ENCODE measurements around the gene PRSS8. TPM values are rescaled to one million over a fixed set of nuclear protein-coding genes. Genes with fewer than 3 reads are reported as not detected.

PRSS8 gene
- total and polyA plus RNA-seq, 8 donors, result 32.5 to 89.3 (median 63.9) TPM

DNA sequence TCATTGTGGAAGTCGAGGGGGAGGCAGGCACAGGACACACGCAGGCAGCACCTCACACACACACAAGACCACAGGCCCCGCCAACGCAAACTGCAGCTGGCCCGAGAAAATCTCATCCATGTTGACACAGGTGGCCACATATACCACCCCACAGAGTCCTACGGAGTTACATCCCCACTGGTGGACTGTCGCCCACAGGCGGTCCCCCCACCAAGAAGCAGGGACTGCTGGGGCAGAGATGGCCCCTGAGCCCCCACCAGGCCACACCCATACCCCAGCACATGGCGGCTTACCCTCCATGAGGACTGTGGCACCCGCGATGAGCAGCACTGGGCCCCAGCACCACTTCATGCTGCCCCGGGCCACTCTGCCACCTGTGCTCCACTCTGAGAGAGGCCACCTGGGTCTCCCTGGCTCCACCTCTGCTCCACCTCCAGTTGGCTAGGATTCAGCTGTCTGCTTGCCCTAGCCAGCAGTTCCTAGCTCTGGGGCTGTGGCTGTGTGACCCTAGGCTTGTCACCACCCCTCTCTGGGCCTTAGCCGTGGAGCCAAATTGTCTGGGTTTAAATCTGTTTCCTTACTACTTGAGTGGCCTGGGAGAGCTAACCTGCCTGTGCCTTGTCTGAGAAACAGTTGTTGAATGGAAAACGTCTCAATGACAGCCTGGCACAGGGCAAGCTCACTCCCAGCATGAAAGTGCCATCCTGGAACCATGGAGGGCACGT lies 46.9 kb downstream of the PRSS8 start, which contains the start of gene PRSS53:
Gene PRSS53, minus strand, starts transcription at position 485 of the 725 bp plus-strand sequence. Its CDS starts 134 bp downstream, at position 351.
- Histone ChIP-seq H3K27ac (no peak within 1 kb of the TSS), H3K9me3 (no peaks in the 10 kb centered on the region), H3K4me3 (no peak within 1 kb of the TSS), H3K27me3 (no peaks in the 10 kb centered on the region), H3K36me3 (peaks cover 0 to 9% (median 0%) of the 10 kb centered on the region in 3 donors), H3K4me1 (peaks cover 0 to 6% (median 3%) of the 10 kb centered on the region in 3 donors)
- WGBS, 2 donors, result 71 to 75% methylated on average over 15 of the region's 15 CpGs
- TF ChIP-seq, protein P1, sequence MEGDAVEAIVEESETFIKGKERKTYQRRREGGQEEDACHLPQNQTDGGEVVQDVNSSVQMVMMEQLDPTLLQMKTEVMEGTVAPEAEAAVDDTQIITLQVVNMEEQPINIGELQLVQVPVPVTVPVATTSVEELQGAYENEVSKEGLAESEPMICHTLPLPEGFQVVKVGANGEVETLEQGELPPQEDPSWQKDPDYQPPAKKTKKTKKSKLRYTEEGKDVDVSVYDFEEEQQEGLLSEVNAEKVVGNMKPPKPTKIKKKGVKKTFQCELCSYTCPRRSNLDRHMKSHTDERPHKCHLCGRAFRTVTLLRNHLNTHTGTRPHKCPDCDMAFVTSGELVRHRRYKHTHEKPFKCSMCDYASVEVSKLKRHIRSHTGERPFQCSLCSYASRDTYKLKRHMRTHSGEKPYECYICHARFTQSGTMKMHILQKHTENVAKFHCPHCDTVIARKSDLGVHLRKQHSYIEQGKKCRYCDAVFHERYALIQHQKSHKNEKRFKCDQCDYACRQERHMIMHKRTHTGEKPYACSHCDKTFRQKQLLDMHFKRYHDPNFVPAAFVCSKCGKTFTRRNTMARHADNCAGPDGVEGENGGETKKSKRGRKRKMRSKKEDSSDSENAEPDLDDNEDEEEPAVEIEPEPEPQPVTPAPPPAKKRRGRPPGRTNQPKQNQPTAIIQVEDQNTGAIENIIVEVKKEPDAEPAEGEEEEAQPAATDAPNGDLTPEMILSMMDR (IDR thresholded peaks at IDR 0.05), result no peak
- peak in 2 of 4 donors; percentile 40 to 50 for ATAC-seq
- DNase-seq, result peak in 2 of 6 donors; percentile 42 to 44
- FAIRE-seq, result no peak
- intact Hi-C loops (cut with DNase I), result loop anchor here in 1 of 3 donors (10.0 kb wide), 1 partner anchor 104 kb away; the partner anchor contains the start of gene HSD3B7

DNA sequence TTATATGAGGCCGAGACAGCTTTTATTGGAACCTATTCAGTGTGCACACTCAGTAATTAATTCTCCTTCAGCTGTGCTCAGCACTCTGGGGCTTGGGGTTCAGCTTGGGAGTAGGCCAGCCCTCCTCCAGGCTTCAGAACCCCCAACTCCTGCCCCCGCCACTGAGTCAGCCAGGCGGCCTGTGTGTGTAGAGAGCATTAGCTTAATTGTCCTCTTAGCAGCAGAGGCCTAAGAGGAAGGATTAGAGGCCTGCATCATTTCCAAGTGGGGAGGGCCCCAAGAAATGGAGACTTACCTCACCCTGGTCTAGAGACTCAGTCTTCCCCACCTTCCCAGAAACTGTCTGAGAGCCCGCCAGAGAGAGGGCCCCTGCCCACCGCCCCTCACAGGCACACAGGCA lies 47.6 kb downstream of the PRSS8 start:
- Histone ChIP-seq H3K9me3 (no peaks in the 10 kb centered on the region), H3K4me1 (no peaks in the 10 kb centered on the region), H3K4me3 (no peak overlapping the region), H3K27ac (no peak overlapping the region), H3K36me3 (peaks cover 0 to 9% (median 0%) of the 10 kb centered on the region in 3 donors), H3K27me3 (no peaks in the 10 kb centered on the region)
- FAIRE-seq, result no peak
- no peak for DNase-seq
- intact Hi-C loops (cut with DNase I), result loop anchor here in 1 of 3 donors (10.0 kb wide), 1 partner anchor 103 kb away; the partner anchor contains the start of gene HSD3B7
- no peak for ATAC-seq
- WGBS, 2 donors, result 89 to 91% methylated on average over 5 of the region's 5 CpGs
- TF ChIP-seq, protein P1 (IDR thresholded peaks at IDR 0.05), result no peak

DNA sequence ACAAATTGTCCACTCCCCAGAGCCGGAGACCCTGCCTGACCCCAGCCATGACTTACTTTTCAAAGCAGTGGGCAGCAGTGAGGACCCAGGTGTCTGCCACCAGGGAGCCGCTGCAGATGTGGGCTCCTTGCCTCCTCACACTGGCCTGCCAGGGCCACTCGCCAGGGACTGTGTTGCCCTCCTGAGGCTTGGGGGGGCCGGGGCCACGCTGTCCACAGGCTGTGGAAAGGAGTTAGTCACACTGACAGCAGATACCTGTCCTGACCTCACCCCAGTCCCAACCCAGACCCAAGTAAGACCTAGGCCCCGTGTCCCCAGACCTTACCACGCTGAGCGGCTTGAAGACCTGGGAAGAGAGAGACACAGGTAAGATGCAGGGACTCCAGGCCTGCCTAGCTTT lies 48.0 kb downstream of the PRSS8 start:
- intact Hi-C loops (cut with DNase I), result loop anchor here in 1 of 3 donors (10.0 kb wide), 1 partner anchor 103 kb away; the partner anchor contains the start of gene HSD3B7
- no peak for FAIRE-seq
- H3K9me3 ChIP-seq, result no peaks in the 10 kb centered on the region
- DNase-seq, result no peak
- no peak for ATAC-seq
- 90 to 95% methylated on average over 8 of the region's 8 CpGs for WGBS, 2 donors
- H3K36me3 ChIP-seq, result peaks cover 0 to 9% (median 0%) of the 10 kb centered on the region in 3 donors
- H3K27ac ChIP-seq, result no peak overlapping the region
- H3K27me3 ChIP-seq, result no peaks in the 10 kb centered on the region
- no peak overlapping the region for H3K4me3 ChIP-seq
- TF ChIP-seq, protein P1 (IDR thresholded peaks at IDR 0.05), result no peak
- H3K4me1 ChIP-seq, result no peaks in the 10 kb centered on the region

DNA sequence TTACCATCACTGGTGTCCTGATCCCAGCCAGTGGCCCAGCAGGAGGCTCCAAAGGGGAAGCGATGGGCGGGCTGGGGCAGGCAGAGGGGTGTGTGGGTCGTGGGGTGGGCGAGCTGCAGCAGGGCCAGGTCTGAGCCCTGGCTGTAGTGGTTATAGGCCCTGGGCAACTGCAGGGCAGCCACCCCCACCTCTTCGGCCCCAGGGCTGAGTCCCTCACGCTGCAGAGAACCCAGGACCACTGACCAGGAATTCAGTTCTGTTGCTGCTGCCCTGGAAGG lies 49.0 kb downstream of the PRSS8 start:
- Histone ChIP-seq H3K36me3 (peaks cover 0 to 9% (median 0%) of the 10 kb centered on the region in 3 donors), H3K4me3 (no peak overlapping the region), H3K27ac (no peak overlapping the region), H3K27me3 (no peaks in the 10 kb centered on the region), H3K4me1 (no peaks in the 10 kb centered on the region), H3K9me3 (no peaks in the 10 kb centered on the region)
- WGBS, 2 donors, result 84 to 91% methylated on average over 6 of the region's 6 CpGs
- TF ChIP-seq, protein P1 (IDR thresholded peaks at IDR 0.05), result no peak
- ATAC-seq (no peak), DNase-seq (no peak), FAIRE-seq (no peak)
- intact Hi-C loops (cut with DNase I), result loop anchor here in 1 of 3 donors (10.0 kb wide), 1 partner anchor 102 kb away; the partner anchor contains the start of gene HSD3B7
